Adrenal gland (tissue), 5 donors: Measurements from ENCODE around the gene KCNIP3.

Experiments used
- POLR2A ChIP-seq, 2 donors: fragments of 450-650 bp; IDR thresholded peaks; one replicate each; pipeline ENCODE4 v1.6.1; 2017; ENCODE audit warnings: antibody characterized with exemption in 2 of 2, mild to moderate bottlenecking in 2 of 2, moderate library complexity in 1 of 2
- TF ChIP-seq, protein P1 (sequence below), 6 experiments: fragments of 450-650 bp in 4 of 6; fragments of 200-600 bp in 2 of 6; sonication (generic) in 1 of 6; IDR thresholded peaks; 1 replicate in 5 of 6; 2 replicates in 1 of 6; pipeline versions ENCODE4 v1.5.1 to v1.8.0; 2016 to 2021; ENCODE audit warnings: antibody characterized with exemption in 6 of 6, mild to moderate bottlenecking in 2 of 6, moderate library complexity in 1 of 6
- donor health status: DM: no; HTN: no; CAD: no.

DNA sequence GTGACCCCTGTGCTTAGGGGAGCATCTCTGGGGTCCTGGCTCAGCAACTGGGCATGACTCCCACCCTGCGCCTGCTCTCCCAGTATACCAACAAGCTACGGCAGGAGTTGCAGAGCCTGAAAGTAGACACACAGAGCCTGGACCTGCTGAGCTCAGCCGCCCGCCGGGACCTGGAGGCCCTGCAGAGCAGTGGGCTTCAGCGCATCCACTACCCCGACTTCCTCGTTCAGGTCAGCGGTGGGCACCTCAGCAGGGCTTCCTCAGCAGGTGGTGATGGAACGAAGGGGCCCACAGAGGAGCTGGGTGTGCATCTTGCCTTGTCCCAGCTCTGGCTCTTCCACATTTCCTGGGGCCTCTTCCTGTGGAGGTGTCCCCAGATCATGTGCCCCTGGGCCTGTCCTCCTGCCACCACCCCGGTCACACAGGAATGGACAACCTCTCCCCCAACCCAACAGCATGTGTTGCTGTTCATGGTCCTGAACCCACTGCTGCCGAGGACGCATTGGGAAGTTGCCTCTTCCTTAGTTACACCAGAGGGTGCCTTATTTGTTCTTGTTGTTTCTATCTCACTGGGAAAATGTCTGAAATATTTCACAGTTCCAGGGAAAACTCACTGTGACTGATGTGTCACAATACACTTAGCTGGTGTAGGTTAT is 12.1 kb upstream of the KCNIP3 start:
- TF ChIP-seq, protein P1, sequence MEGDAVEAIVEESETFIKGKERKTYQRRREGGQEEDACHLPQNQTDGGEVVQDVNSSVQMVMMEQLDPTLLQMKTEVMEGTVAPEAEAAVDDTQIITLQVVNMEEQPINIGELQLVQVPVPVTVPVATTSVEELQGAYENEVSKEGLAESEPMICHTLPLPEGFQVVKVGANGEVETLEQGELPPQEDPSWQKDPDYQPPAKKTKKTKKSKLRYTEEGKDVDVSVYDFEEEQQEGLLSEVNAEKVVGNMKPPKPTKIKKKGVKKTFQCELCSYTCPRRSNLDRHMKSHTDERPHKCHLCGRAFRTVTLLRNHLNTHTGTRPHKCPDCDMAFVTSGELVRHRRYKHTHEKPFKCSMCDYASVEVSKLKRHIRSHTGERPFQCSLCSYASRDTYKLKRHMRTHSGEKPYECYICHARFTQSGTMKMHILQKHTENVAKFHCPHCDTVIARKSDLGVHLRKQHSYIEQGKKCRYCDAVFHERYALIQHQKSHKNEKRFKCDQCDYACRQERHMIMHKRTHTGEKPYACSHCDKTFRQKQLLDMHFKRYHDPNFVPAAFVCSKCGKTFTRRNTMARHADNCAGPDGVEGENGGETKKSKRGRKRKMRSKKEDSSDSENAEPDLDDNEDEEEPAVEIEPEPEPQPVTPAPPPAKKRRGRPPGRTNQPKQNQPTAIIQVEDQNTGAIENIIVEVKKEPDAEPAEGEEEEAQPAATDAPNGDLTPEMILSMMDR (IDR thresholded peaks at IDR 0.05): no peak
- no peak for TF ChIP-seq POLR2A (IDR thresholded peaks at IDR 0.05)
